Skeletal muscle cell (primary cell): ENCODE measurements around the gene ORAI3.

Experiments
- DNase-seq: peaks from one replicate; pipeline ENCODE4 v3.0.0-alpha.2; 2010; ENCODE audit warnings: low read depth
- H3K4me3 ChIP-seq: 2 replicates; pipeline ENCODE4 v1.5.1; 2011; ENCODE audit warnings: low read depth, mild to moderate bottlenecking, control low read depth, low read length, moderate library complexity

Gene ORAI3

DNA sequence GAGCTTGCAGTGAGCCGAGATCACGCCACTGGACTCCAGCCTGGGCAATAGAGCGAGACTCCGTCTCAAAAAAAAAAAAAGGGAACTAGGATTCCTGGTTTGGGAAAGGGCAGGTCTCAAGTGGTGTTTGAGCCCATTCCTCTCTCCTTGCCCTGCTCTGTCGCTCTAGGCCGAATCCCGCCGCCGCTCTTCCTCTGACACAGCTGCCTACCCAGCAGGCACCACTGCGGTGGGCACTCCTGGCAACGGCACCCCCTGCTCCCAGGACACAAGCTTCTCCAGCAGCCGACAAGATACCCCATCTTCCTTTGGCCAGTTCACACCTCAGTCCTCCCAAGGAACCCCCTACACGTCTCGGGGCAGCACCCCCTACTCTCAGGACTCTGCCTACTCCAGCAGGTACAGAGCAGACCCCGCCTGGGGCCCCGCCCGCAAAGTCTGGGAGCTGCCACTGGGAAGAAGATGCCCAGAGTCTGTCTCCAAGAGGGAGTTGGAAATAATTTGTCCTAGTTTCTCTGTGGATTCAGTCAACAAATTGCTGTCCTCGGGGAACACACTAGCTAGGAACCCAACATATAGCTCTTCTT lies 15.2 kb downstream of the ORAI3 start:
- no peak for DNase-seq
- H3K4me3 ChIP-seq: no peak overlapping the region

DNA sequence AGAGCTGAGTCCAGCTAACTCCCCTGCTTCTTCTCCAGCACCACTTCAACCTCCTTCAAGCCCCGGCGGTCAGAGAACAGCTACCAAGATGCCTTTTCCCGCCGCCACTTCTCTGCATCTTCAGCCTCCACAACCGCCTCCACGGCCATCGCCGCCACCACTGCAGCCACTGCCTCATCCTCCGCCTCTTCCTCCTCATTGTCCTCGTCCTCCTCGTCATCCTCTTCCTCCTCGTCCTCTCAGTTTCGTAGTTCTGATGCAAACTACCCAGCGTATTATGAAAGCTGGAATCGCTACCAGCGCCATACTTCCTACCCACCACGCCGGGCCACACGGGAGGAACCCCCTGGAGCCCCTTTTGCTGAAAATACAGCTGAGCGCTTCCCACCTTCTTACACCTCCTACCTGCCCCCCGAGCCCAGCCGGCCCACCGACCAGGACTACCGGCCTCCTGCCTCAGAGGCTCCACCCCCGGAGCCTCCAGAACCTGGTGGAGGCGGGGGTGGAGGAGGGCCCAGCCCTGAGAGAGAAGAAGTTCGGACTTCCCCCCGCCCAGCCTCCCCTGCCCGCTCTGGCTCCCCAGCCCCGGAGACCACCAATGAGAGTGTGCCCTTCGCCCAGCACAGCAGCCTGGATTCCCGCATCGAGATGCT lies 15.8 kb downstream of the ORAI3 start:
- H3K4me3 ChIP-seq: no peak overlapping the region
- DNase-seq: no peak

DNA sequence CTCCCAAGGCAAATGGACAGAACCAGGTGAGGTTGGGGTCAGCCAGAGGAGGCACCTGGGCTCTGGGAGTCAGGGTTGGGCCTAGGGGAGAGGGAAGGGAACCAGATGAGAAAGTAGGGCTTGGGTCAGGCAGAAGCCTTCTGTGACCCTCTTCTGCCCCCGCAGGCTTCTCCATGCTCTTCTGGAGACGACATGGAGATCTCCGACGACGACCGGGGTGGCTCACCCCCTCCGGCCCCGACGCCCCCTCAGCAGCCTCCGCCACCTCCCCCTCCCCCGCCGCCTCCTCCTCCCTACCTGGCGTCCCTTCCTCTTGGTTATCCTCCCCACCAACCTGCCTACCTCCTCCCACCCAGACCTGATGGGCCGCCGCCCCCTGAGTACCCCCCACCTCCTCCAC lies 16.6 kb downstream of the ORAI3 start:
- no peak for DNase-seq
- H3K4me3 ChIP-seq: no peak overlapping the region

DNA sequence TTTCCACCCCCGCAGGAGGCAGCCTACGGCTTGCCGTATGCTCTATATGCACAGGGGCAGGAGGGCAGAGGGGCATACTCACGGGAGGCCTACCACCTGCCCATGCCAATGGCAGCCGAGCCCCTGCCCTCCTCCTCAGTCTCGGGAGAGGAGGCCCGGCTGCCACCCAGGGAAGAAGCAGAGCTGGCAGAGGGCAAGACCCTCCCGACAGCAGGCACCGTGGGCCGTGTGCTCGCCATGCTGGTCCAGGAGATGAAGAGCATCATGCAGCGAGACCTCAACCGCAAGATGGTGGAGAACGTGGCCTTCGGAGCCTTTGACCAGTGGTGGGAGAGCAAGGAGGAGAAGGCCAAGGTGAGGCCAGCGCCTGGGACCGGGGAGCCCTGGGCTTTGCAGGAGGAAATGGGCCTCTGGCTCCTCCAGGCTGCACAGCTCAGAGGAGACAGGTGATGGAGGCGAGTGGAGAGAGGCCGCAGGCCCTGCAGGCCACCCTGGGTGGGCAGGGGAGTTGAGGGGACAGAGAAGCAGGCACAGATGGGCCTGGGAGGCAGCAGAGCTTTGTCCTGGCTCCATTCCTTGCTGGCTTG lies 17.3 kb downstream of the ORAI3 start:
- DNase-seq: no peak
- no peak overlapping the region for H3K4me3 ChIP-seq

DNA sequence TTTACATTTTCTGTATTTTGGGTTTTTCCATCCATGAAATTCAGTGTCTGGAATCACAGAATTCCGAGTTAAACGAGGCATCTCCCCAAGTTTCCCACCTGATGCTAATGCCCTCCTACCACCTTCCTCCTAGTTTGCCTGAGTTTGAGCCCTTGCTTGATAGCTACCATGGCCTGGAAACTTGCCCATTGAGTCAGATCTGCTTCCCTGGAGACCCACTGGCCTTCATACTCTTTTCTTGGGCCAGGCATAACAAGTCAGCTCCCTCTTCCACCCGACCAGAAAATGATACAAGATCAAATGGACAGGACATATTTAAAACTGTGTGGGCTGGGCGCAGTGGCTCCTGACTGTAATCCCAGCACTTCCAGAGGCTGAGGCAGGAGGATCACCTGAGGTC lies 18.9 kb downstream of the ORAI3 start:
- H3K4me3 ChIP-seq: no peak overlapping the region
- no peak for DNase-seq

DNA sequence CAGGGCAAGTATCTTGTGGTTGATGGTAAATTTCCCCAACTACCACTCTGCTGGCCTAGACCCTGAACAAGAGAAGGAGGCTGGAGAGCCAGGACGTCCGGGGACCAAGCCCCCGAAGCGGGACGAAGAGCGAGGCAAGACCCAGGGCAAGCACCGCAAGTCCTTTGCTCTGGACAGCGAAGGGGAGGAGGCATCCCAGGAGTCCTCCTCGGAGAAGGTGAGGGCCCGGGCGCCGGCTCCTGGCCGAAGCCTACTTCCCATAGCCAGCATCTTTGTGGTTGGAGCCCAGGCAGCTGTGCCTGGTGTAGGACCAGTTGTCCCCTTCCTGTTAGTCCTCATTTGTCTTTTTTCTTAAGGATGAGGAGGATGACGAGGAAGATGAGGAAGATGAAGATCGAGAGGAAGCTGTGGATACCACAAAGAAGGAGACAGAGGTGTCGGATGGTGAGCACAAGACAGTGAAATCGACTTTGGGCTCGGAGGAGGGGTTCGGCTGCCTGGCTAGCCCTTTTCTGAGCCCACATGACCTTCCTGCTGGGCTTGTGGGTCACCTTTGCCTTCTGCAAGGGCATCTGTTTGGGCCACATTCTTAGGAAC lies 20.5 kb downstream of the ORAI3 start:
- H3K4me3 ChIP-seq: no peak overlapping the region
- DNase-seq: no peak

DNA sequence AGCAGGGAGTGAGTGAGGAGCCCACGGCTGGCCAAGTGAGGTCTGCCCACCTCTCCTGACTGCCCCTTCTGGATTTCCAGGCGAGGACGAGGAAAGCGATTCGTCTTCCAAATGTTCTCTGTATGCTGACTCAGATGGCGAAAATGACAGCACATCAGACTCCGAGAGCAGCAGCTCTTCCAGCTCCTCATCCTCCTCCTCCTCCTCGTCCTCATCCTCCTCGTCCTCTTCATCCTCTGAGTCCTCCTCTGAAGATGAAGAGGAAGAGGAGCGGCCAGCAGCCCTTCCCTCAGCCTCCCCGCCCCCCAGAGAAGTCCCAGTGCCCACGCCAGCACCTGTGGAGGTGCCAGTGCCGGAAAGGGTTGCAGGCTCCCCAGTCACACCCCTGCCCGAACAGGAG lies 22.4 kb downstream of the ORAI3 start:
- no peak overlapping the region for H3K4me3 ChIP-seq
- DNase-seq: no peak

DNA sequence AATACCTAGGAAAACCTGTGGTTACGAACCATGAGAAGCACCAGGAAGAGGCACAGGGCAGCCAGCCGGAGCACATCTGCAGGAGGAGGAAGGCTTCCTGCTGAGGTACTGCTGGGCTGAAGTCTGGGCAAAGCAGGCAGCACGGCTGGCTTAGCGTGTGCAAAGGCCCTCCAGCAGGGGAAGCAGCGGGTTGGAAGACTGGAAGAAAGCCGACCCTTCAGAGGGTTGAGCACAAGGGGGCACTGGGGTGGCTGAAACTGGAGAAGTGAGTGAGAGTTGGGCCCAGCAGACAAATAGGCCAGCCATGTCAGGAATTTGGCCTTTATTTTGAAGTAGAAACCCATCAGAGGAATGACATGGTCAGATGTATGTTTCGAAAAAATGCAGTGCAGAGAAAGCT lies 24.0 kb downstream of the ORAI3 start:
- no peak for DNase-seq
- H3K4me3 ChIP-seq: no peak overlapping the region

DNA sequence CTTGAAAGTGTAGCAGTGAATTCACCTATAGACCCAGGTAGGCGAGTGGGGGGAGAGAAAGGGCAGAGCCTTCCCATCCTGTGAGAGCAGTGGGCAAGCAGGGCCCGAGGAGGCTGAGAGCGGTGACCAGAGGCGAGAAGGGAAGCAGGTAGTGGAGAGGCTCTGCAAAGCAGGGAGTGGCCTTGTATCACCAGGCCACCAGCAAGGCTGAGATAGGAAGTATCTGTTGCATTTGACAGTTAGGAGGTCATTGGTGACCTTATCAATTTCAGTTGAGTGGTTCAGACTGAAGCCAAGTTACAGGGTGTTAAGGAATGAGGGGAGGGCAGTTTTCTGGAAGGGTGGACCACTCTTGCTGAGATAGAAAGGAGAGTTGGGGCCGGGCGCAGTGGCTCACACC lies 25.5 kb downstream of the ORAI3 start:
- DNase-seq: no peak
- no peak overlapping the region for H3K4me3 ChIP-seq

DNA sequence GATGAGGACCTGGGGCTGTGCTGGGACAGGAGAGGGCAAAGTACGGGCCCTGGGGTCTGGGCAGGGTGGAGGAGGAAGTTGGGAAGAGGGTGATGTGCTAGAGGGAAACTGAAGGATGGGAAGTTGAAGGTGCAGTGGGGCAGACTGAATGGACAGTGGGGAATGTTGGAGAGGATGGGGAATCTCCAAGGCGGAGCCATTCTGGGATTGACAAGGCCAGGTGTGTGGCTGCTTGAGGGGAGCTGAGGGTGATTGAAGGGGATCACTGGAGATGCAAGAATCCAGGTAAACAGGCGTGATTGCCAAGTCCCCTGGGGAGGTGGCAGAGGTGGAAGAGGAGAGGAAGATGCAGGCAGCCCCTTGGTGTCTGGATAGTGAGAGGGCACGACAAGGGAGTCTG lies 27.6 kb downstream of the ORAI3 start:
- no peak overlapping the region for H3K4me3 ChIP-seq
- DNase-seq: no peak

DNA sequence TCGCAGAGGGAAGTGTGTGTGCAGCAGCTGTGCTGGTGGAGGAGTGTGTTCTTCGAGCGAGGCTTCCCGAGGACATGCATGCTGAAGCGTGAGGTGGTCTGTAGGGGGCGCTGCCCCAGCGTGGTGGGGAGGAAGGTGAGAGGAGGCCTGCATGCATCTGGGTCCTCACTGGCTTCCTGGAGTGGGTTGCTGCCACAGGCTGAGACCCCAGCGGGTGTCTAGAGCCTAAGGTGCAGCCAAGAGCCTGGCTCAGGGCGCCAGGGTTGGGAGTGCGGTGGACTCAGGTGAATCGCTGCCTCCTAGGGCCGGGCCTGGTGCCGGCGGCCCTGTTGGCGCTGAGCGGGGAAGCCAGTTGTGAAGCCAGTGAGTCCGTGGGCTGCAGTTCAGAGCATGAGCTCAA lies 28.6 kb downstream of the ORAI3 start:
- DNase-seq: no peak

DNA sequence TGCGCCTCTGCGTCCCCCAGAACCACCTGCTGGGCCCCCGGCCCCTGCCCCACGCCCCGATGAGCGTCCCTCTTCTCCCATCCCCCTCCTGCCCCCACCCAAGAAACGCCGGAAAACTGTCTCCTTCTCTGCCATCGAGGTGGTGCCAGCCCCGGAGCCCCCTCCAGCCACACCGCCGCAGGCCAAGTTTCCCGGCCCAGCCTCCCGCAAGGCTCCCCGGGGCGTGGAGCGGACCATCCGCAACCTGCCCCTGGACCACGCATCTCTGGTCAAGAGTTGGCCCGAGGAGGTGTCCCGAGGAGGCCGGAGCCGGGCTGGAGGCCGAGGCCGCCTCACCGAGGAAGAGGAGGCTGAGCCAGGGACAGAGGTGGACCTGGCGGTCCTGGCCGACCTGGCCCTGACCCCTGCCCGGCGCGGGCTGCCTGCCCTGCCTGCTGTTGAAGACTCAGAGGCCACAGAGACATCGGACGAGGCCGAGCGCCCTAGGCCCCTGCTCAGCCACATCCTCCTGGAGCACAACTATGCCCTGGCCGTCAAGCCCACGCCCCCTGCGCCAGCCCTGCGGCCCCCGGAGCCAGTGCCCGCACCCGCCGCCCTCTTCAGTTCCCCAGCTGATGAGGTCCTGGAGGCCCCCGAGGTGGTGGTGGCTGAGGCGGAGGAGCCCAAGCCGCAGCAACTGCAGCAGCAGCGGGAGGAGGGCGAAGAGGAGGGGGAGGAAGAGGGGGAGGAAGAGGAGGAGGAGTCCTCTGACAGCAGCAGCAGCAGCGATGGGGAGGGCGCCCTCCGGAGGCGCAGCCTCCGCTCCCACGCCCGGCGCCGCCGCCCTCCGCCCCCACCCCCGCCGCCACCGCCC lies 30.5 kb downstream of the ORAI3 start:
- H3K4me3 ChIP-seq: no peak overlapping the region
- no peak for DNase-seq

More for the DNA sequence above, 28.6 kb downstream of the ORAI3 start:
- H3K4me3 ChIP-seq: no peak overlapping the region

DNA sequence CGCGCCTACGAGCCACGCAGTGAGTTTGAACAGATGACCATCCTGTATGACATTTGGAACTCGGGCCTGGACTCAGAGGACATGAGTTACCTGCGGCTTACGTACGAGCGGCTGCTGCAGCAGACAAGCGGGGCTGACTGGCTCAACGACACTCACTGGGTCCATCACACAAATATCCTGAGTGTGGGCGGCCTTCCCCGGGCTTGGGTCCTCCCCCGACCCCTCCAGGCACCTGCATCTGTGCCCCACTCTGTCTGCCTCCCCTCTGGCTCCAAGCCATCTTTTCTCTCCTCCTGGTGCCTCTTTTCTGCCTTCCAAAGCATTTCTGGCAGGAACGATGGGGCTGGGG lies 31.1 kb downstream of the ORAI3 start:
- no peak overlapping the region for H3K4me3 ChIP-seq
- DNase-seq: no peak

DNA sequence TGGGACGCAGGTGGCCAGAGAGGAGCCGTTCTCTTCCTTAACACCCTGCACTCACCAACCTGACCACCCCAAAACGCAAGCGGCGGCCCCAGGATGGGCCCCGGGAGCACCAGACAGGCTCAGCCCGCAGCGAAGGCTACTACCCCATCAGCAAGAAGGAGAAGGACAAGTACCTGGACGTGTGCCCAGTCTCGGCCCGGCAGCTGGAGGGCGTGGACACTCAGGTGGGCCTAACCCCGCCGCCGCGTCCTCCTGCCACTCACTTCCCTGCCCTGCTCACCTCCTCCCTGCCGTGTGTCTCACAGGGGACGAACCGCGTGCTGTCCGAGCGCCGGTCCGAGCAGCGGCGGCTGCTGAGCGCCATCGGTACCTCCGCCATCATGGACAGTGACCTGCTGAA lies 31.6 kb downstream of the ORAI3 start:
- DNase-seq: no peak
- no peak overlapping the region for H3K4me3 ChIP-seq

DNA sequence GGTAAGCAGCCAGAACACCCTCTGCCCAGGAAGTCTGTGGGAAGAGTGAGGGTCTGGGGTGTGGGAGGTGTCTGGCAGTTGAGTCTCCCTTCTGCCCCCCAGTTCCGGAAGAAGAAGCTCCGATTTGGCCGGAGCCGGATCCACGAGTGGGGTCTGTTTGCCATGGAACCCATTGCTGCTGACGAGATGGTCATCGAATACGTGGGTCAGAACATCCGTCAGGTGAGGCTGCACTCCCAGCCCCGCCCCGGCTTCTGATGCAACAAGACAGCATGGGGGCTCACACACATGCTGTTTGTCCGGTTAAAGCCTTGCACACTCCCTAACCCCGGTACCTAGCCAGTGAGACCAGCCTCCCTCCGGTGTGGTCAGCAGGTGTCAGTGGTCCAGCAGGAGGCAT lies 32.1 kb downstream of the ORAI3 start:
- no peak overlapping the region for H3K4me3 ChIP-seq
- DNase-seq: no peak

DNA sequence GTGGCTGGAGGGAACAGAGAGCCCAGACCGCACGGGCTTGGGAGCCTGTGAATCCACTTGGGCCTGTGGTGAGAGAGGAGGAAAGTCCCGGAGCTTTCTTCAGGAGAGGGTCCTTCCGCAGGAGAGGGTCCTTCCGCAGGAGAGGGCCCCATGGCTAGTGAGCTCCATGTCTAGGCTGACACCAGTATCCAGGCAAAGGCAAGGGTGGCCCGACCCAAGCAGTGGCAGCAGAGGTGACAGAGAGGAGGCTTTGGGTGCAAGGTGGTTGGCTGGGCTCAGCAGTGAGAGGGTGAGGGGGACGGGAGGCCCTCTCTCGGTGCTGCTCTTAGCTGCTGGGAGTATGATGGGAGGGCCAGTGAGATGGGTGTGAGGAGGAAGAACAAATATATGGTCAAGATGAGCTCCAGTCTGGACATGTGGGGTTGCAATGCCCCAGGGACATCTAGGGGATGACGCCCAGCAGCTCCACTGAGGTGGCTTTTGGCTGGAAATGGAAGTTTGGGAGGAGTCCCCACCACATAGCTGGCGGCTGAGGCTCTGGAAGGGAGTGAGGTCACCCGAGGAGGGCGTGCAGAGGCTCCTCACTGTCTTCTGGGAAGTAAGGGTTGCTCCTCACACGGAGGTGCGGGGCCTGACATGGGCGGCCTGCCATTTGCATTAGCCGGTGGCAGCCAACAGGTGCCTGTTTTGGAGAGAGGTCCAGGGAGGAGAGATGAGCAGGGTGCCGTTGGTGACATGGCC lies 33.9 kb downstream of the ORAI3 start:
- no peak overlapping the region for H3K4me3 ChIP-seq
- DNase-seq: no peak

DNA sequence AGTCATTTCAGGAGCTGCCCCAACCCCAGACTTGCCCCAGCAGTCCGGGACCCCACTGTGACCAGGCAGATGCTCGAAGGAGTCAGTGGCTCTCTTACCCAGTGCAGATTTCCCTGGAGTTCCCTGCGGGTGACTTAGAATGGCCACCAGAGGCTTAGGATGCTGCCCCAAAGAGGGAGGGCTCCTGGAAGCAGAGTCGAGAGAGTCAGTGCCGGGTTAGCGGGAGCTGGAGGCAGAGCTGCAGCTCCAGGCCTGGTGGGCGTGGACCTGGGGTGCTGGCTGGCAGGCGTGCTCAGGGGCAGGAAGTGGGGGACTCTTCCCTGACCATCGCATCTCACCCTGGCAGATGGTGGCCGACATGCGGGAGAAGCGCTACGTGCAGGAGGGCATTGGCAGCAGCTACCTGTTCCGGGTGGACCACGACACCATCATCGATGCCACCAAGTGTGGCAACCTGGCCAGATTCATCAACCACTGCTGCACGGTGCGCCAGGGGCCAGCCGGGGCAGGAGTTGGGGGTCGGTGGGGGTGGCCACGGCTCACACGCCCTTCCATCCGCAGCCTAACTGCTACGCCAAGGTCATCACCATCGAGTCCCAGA lies 34.5 kb downstream of the ORAI3 start:
- DNase-seq: no peak
- no peak overlapping the region for H3K4me3 ChIP-seq

DNA sequence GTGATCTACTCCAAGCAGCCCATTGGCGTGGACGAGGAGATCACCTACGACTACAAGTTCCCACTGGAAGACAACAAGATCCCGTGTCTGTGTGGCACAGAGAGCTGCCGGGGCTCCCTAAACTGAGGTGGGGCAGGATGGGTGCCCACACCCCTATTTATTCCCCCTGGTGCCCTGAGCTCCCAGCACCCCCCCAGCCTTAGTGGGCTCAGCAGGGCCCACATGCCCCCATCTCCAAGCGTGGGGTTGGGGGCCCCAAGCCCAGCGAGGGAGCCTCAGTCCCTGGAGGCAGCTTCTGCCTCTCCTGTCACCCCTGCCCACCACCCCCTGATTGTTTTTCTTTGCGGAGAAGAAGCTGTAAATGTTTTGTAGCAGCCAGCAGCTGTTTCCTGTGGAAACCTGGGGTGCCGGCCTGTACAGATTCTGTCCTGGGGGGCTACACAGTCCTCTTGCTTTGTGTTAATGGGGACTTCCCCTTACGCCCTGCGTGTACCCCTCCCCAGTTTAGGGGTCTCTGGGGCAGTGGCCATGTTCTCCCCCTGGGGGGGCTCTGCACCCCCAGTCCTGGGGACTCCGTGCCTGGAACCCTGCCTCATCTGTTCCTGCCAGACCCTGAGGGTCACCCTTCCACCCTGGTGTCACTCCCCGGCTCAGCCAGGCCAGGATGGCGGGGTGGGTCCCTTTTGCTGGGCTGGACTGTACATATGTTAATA lies 35.2 kb downstream of the ORAI3 start:
- DNase-seq: no peak
- no peak overlapping the region for H3K4me3 ChIP-seq
